Measurements from ENCODE around the gene AUTS2.

AUTS2 gene

DNA sequence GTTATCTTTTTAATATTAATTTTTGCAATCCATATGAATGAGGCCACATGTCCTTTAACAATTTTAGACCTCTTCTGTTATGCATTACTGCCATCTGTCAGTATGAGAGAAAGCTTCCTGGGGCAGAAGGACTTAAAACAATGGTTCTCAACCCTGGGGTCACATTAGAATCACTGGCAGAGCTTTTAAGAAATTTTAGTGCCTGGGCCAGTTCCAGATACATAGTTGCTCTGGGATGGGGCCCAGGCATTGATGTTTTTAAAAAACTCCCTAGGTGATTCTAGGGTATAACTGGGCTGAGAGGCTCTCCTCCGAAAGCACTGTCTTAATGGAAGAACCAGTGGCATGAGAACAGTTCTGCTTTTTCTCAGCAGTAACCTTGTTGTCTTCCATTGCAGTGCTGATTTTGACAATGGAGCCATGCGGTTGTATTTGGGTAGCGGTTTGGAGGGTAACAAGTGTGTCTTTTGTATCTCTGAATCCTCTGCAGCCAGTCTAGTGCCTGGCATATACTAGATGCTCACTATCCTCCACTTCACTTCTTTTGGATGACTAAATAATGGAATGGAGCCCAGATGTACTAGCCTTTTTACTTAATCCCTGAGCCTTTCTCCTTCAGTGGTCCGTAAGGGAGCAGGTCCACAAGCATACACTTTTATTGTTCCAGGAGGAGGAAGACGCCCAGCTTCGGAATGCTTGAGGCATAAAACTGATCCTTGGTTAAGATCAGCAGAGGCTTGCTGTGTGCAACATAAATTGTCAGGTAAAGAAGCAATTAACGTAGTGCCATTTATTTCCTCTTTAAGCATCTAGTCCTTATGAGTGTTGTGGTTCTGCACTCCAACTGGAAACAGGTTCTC, 227.1 kb downstream of the AUTS2 start:
- H3K27me3 ChIP-seq (ENCODE audit: insufficient read depth, poor library complexity, severe bottlenecking), result no peaks in the 10 kb centered on the region
- no peak overlapping the region for H3K27ac ChIP-seq (replicated peaks)
- no peak overlapping the region for H3K4me3 ChIP-seq (replicated peaks; ENCODE audit: insufficient read depth, low read length)
- DNase-seq (ENCODE audit: low read depth in 1 of 2, low spot score in 1 of 2), result no peak
- TF ChIP-seq GABPA (IDR thresholded peaks at IDR 0.05; ENCODE audit: low read depth) (no peak), SPI1 (IDR thresholded peaks at IDR 0.05; ENCODE audit: borderline replicate concordance, low read depth) (peak; percentile 11; the same call in 1 of the 2 replicates), POLR2AphosphoS5 (IDR thresholded peaks at IDR 0.05; ENCODE audit: low read depth) (no peak)
- TF ChIP-seq, protein P1, sequence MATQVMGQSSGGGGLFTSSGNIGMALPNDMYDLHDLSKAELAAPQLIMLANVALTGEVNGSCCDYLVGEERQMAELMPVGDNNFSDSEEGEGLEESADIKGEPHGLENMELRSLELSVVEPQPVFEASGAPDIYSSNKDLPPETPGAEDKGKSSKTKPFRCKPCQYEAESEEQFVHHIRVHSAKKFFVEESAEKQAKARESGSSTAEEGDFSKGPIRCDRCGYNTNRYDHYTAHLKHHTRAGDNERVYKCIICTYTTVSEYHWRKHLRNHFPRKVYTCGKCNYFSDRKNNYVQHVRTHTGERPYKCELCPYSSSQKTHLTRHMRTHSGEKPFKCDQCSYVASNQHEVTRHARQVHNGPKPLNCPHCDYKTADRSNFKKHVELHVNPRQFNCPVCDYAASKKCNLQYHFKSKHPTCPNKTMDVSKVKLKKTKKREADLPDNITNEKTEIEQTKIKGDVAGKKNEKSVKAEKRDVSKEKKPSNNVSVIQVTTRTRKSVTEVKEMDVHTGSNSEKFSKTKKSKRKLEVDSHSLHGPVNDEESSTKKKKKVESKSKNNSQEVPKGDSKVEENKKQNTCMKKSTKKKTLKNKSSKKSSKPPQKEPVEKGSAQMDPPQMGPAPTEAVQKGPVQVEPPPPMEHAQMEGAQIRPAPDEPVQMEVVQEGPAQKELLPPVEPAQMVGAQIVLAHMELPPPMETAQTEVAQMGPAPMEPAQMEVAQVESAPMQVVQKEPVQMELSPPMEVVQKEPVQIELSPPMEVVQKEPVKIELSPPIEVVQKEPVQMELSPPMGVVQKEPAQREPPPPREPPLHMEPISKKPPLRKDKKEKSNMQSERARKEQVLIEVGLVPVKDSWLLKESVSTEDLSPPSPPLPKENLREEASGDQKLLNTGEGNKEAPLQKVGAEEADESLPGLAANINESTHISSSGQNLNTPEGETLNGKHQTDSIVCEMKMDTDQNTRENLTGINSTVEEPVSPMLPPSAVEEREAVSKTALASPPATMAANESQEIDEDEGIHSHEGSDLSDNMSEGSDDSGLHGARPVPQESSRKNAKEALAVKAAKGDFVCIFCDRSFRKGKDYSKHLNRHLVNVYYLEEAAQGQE (IDR thresholded peaks at IDR 0.05; ENCODE audit: insufficient replicate concordance, low read depth), result no peak
- TF ChIP-seq, protein P2, sequence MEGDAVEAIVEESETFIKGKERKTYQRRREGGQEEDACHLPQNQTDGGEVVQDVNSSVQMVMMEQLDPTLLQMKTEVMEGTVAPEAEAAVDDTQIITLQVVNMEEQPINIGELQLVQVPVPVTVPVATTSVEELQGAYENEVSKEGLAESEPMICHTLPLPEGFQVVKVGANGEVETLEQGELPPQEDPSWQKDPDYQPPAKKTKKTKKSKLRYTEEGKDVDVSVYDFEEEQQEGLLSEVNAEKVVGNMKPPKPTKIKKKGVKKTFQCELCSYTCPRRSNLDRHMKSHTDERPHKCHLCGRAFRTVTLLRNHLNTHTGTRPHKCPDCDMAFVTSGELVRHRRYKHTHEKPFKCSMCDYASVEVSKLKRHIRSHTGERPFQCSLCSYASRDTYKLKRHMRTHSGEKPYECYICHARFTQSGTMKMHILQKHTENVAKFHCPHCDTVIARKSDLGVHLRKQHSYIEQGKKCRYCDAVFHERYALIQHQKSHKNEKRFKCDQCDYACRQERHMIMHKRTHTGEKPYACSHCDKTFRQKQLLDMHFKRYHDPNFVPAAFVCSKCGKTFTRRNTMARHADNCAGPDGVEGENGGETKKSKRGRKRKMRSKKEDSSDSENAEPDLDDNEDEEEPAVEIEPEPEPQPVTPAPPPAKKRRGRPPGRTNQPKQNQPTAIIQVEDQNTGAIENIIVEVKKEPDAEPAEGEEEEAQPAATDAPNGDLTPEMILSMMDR (IDR thresholded peaks at IDR 0.05; ENCODE audit: insufficient read depth, low read length), result no peak

DNA sequence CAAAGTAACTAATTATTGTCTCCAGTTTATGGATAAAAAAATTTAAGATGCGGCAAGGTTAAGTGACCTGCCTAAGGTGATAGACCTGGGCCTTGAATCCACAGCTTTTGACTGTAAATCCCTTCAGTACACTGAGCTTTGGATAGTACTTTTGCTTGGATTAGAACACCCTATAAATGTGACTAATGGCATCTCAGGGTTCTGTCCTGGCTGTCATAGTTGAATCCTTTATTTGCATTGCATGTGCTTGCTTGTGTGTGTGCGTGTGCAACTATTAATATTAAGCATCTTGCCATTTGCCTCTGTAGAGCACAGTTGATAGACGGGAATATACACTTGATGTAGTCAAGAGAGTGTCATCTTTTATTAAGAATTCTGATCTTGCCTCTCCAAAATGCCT, 228.0 kb downstream of the AUTS2 start:
- Histone ChIP-seq H3K4me3 (replicated peaks; ENCODE audit: insufficient read depth, low read length) (no peak overlapping the region), H3K27ac (replicated peaks) (no peak overlapping the region), H3K27me3 (ENCODE audit: insufficient read depth, poor library complexity, severe bottlenecking) (no peaks in the 10 kb centered on the region)
- no peak for DNase-seq (ENCODE audit: low read depth in 1 of 2, low spot score in 1 of 2)
- TF ChIP-seq POLR2AphosphoS5 (IDR thresholded peaks at IDR 0.05; ENCODE audit: low read depth), result no peak

DNA sequence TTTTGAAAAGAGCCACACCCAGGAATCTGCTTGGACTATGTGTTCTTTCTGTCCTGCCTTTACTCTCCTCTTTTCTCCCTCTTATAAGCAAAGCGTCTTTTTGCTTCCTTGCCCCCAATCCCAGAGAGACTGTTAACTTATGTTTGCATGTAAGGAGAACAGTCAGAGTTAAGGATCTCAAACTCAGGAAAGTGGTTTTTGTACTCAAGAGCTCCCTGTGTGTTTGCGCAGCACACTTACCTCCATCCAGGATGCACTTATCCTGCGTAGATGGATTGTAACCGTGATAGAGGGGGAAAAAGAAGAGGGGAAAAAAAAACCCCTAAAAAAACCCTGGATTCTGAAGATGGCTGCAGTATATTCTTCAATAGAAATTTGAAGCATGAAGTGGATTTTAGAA, 228.9 kb downstream of the AUTS2 start:
- no peak for DNase-seq (ENCODE audit: low read depth in 1 of 2, low spot score in 1 of 2)
- H3K27ac ChIP-seq (replicated peaks), result no peak overlapping the region

More for the DNA sequence above, 228.9 kb downstream of the AUTS2 start:
- no peaks in the 10 kb centered on the region for H3K27me3 ChIP-seq (ENCODE audit: insufficient read depth, poor library complexity, severe bottlenecking)
- TF ChIP-seq POLR2AphosphoS5 (IDR thresholded peaks at IDR 0.05; ENCODE audit: low read depth), result no peak
- no peak for TF ChIP-seq GABPA (IDR thresholded peaks at IDR 0.05; ENCODE audit: low read depth)
- no peak for TF ChIP-seq SPI1 (IDR thresholded peaks at IDR 0.05; ENCODE audit: borderline replicate concordance, low read depth)
- TF ChIP-seq, protein P2 (IDR thresholded peaks at IDR 0.05; ENCODE audit: insufficient read depth, low read length), result no peak
- TF ChIP-seq, protein P1 (IDR thresholded peaks at IDR 0.05; ENCODE audit: insufficient replicate concordance, low read depth), result no peak
- no peak overlapping the region for H3K4me3 ChIP-seq (replicated peaks; ENCODE audit: insufficient read depth, low read length)

Measured in HL-60 (cell line).